Hematopoietic multipotent progenitor cell treated with erythropoietin and hydrocortisone succinate and interleukin-3 and kit ligand, for 15 days (in vitro differentiated cells): Measurements from ENCODE around the gene XYLB.

Source experiments
- DNase-seq: peaks from one replicate; pipeline ENCODE4 v3.0.0-alpha.2; 2015; ENCODE audit warnings: low spot score

XYLB gene

GRCh38 chr3:38454884-38455638, 108.5 kb downstream of the XYLB start:
- no peak for DNase-seq

- DNase-seq = no peak
Measured at GRCh38 chr3:38455639-38456430, 109.2 kb downstream of the XYLB start.

GRCh38 chr3:38457111-38458003, 110.8 kb downstream of the XYLB start:
- DNase-seq = no peak

GRCh38 chr3:38458796-38459498, 112.4 kb downstream of the XYLB start:
- DNase-seq = no peak

- DNase-seq = no peak
Measured at GRCh38 chr3:38459499-38460048, 113.0 kb downstream of the XYLB start.

GRCh38 chr3:38460377-38461270, 114.0 kb downstream of the XYLB start:
- DNase-seq = no peak
